Suppressor macrophage treated with lipopolysaccharide for 1 hour (primary cell): Measurements from ENCODE around the gene DENND4C.
"Not testable (repeated sequence)": the region's sequence is repeated elsewhere in the genome, so short reads cannot be mapped to it uniquely, and the experiment has no call there.

Experiments used
- DNase-seq, 3 donors: peaks; one replicate each; pipeline ENCODE4 v3.0.0-alpha.2; 2020 to 2022

The DENND4C gene

GRCh38 chr9:19229595-19230354 lies 718 bp upstream of the DENND4C start:
- peak; percentile 56 to 72 (median 66) for DNase-seq

- DNase-seq = peak; percentile 85 to 93 (median 92)
Observed at GRCh38 chr9:19231126-19231903, 822 bp downstream of the DENND4C start.

- peak in 1 of 3 donors; percentile 25 for DNase-seq
Observed at GRCh38 chr9:19231904-19232822, 1.7 kb downstream of the DENND4C start.

- DNase-seq = no peak
Observed at GRCh38 chr9:19232823-19233194, 2.3 kb downstream of the DENND4C start.

GRCh38 chr9:19233344-19233743 lies 2.9 kb downstream of the DENND4C start:
- no peak for DNase-seq

GRCh38 chr9:19239955-19240354 lies 9.5 kb downstream of the DENND4C start:
- DNase-seq = peak in 2 of 3 donors; percentile 12 to 42

- no peak for DNase-seq
Observed at GRCh38 chr9:19241728-19242127, 11.2 kb downstream of the DENND4C start.

GRCh38 chr9:19243366-19244033 lies 13.0 kb downstream of the DENND4C start:
- no peak for DNase-seq

GRCh38 chr9:19246891-19247290 lies 16.4 kb downstream of the DENND4C start:
- no peak for DNase-seq

- DNase-seq = no peak
Observed at GRCh38 chr9:19247420-19247819, 16.9 kb downstream of the DENND4C start.

GRCh38 chr9:19250346-19250745 lies 19.9 kb downstream of the DENND4C start:
- DNase-seq = not testable (repeated sequence)

GRCh38 chr9:19251203-19251602 lies 20.7 kb downstream of the DENND4C start:
- not testable (repeated sequence) for DNase-seq

GRCh38 chr9:19251622-19252021 lies 21.1 kb downstream of the DENND4C start:
- not testable (repeated sequence) for DNase-seq

GRCh38 chr9:19252174-19252884 lies 21.8 kb downstream of the DENND4C start:
- peak; percentile 13 to 52 (median 38) for DNase-seq

GRCh38 chr9:19252885-19253219 lies 22.4 kb downstream of the DENND4C start:
- no peak for DNase-seq

GRCh38 chr9:19255112-19255511 lies 24.6 kb downstream of the DENND4C start:
- DNase-seq = no peak

GRCh38 chr9:19255821-19256220 lies 25.3 kb downstream of the DENND4C start:
- DNase-seq = no peak

- DNase-seq = peak; percentile 7 to 45 (median 36)
Observed at GRCh38 chr9:19259665-19260255, 29.3 kb downstream of the DENND4C start.

GRCh38 chr9:19265602-19266001 lies 35.1 kb downstream of the DENND4C start:
- DNase-seq = not testable (repeated sequence)

GRCh38 chr9:19266778-19267384 lies 36.4 kb downstream of the DENND4C start:
- DNase-seq = not testable (repeated sequence)

- no peak for DNase-seq
Observed at GRCh38 chr9:19269582-19269981, 39.1 kb downstream of the DENND4C start.
